Upper lobe of left lung (tissue), 4 donors: Measurements from ENCODE around the gene PRKD1.

ENCODE experiments used
- POLR2AphosphoS5 ChIP-seq, 2 donors: sonication (generic); formaldehyde crosslinking; IDR thresholded peaks; one replicate each; pipeline ENCODE4 v1.5.1; 2017; ENCODE audit warnings: antibody characterized with exemption in 2 of 2
- TF ChIP-seq, protein P1 (sequence below), 6 experiments: fragments of 450-650 bp in 4 of 6; fragments of 200-600 bp in 2 of 6; sonication (generic) in 2 of 6; IDR thresholded peaks; one replicate each; pipeline ENCODE4 v1.5.1; 2016 to 2019; ENCODE audit warnings: antibody characterized with exemption in 6 of 6

GRCh38 chr14:29754134-29754533, 173.5 kb downstream of the PRKD1 start:
- TF ChIP-seq POLR2AphosphoS5 (IDR thresholded peaks at IDR 0.05): no peak
- TF ChIP-seq, protein P1, sequence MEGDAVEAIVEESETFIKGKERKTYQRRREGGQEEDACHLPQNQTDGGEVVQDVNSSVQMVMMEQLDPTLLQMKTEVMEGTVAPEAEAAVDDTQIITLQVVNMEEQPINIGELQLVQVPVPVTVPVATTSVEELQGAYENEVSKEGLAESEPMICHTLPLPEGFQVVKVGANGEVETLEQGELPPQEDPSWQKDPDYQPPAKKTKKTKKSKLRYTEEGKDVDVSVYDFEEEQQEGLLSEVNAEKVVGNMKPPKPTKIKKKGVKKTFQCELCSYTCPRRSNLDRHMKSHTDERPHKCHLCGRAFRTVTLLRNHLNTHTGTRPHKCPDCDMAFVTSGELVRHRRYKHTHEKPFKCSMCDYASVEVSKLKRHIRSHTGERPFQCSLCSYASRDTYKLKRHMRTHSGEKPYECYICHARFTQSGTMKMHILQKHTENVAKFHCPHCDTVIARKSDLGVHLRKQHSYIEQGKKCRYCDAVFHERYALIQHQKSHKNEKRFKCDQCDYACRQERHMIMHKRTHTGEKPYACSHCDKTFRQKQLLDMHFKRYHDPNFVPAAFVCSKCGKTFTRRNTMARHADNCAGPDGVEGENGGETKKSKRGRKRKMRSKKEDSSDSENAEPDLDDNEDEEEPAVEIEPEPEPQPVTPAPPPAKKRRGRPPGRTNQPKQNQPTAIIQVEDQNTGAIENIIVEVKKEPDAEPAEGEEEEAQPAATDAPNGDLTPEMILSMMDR (IDR thresholded peaks at IDR 0.05): no peak
